HepG2 (cell line): Measurements from ENCODE around the gene C18orf54. TPM values are rescaled to one million over a fixed set of nuclear protein-coding genes. Genes with fewer than 3 reads are reported as not detected.

Source experiments
- CAMTA2 ChIP-seq: sonication (generic); formaldehyde crosslinking; IDR thresholded peaks from 2 replicates; pipeline ENCODE4 v1.4.0; 2020; ENCODE audit warnings: mild to moderate bottlenecking, missing genetic modification reagents, borderline replicate concordance
- HCFC1 ChIP-seq: fragments of 150-350 bp; IDR thresholded peaks from 2 replicates; pipeline ENCODE4 v1.6.1; 2014; ENCODE audit warnings: low read depth, low read length
- KMT2A ChIP-seq: sonication (generic); formaldehyde crosslinking; IDR thresholded peaks from 2 replicates; pipeline ENCODE4 v1.4.0; 2020; ENCODE audit warnings: missing genetic modification reagents
- MBNL3 ChIP-seq: fragments of 250-450 bp; sonication (Bioruptor Pico); conservative IDR thresholded peaks from 2 replicates; pipeline ENCODE4 v1.8.0; 2022; ENCODE audit warnings: mild to moderate bottlenecking, inconsistent platforms
- NFE2 ChIP-seq: sonication (generic); formaldehyde crosslinking; IDR thresholded peaks from 2 replicates; pipeline ENCODE4 v1.4.0; 2020; ENCODE audit warnings: missing genetic modification reagents
- NONO ChIP-seq, 2 experiments: fragments of 450-650 bp in 1 of 2; sonication (generic) in 1 of 2; formaldehyde crosslinking in 1 of 2; IDR thresholded peaks in 1 of 2; conservative IDR thresholded peaks in 1 of 2; 2 replicates each; pipeline versions ENCODE4 v1.6.1 to v1.8.0; 2017 to 2022; ENCODE audit warnings: mild to moderate bottlenecking in 1 of 2, missing genetic modification reagents in 1 of 2, moderate library complexity in 1 of 2
- PAWR ChIP-seq: sonication (generic); formaldehyde crosslinking; IDR thresholded peaks from 2 replicates; pipeline ENCODE4 v1.4.0; 2020; ENCODE audit warnings: missing genetic modification reagents, mild to moderate bottlenecking, borderline replicate concordance
- RFXAP ChIP-seq: sonication (generic); formaldehyde crosslinking; IDR thresholded peaks from 2 replicates; pipeline ENCODE4 v1.4.0; 2020; ENCODE audit warnings: missing genetic modification reagents, borderline replicate concordance
- SNAPC2 ChIP-seq: sonication (generic); formaldehyde crosslinking; IDR thresholded peaks from 2 replicates; pipeline ENCODE4 v1.8.1; 2022; ENCODE audit warnings: mild to moderate bottlenecking, missing genetic modification reagents
- SOX6 ChIP-seq, 2 experiments: fragments of 450-650 bp in 1 of 2; sonication (generic) in 1 of 2; formaldehyde crosslinking in 1 of 2; IDR thresholded peaks; 2 replicates each; pipeline versions ENCODE4 v1.4.0 to v1.6.1; 2017 to 2020; ENCODE audit warnings: antibody characterized with exemption in 1 of 2, mild to moderate bottlenecking in 1 of 2, missing genetic modification reagents in 1 of 2
- SUZ12 ChIP-seq: fragments of 150-350 bp; IDR thresholded peaks from 2 replicates; pipeline ENCODE4 v1.6.1; 2014; ENCODE audit warnings: low read depth, low read length
- ZBTB38 ChIP-seq: sonication (generic); formaldehyde crosslinking; IDR thresholded peaks from 2 replicates; pipeline ENCODE4 v1.5.1; 2020; ENCODE audit warnings: mild to moderate bottlenecking, missing genetic modification reagents
- ZBTB7A ChIP-seq: sonication (generic); formaldehyde crosslinking; IDR thresholded peaks from 2 replicates; pipeline ENCODE4 v1.8.0; 2022; ENCODE audit warnings: mild to moderate bottlenecking, missing genetic modification reagents
- ZIK1 ChIP-seq: sonication (generic); formaldehyde crosslinking; IDR thresholded peaks from 2 replicates; pipeline ENCODE4 v1.5.0; 2020; ENCODE audit warnings: mild to moderate bottlenecking, low read depth, missing genetic modification reagents, borderline replicate concordance
- ZNF75D ChIP-seq: sonication (generic); formaldehyde crosslinking; IDR thresholded peaks from 2 replicates; pipeline ENCODE4 v1.8.1; 2023; ENCODE audit warnings: missing genetic modification reagents, mild to moderate bottlenecking, borderline replicate concordance
- polyA plus RNA-seq, 8 experiments: library from polyadenylated mRNA; depleted of rRNA in 3 of 8; stranded (reverse) in 7 of 8; unstranded in 1 of 8; fragments of >200 nt; fragmentation: Illumina TruSeq in 4 of 8; extraction: Trizol in 4 of 8; gene quantifications; 2 replicates each; pipeline versions ENCODE4 v1.2.1 to v1.2.3, GENCODE V29; 2011 to 2016; ENCODE audit warnings: low read depth in 4 of 8, missing spikeins in 1 of 8, mixed read lengths in 1 of 8; ENCODE audit not compliant: insufficient read depth in 1 of 8
- total RNA-seq, 5 experiments: library from RNA; depleted of rRNA; stranded (reverse); fragments of >200 nt; fragmentation: Illumina TruSeq; extraction: Trizol; gene quantifications; 2 replicates each; pipeline ENCODE4 v1.2.3, GENCODE V29; 2016; ENCODE audit warnings: low read depth in 1 of 5
- TF ChIP-seq, protein P1 (sequence below): sonication (generic); formaldehyde crosslinking; IDR thresholded peaks from 2 replicates; pipeline ENCODE4 v1.4.0; 2020; ENCODE audit warnings: missing genetic modification reagents, borderline replicate concordance
- TF ChIP-seq, protein P2 (sequence below): sonication (generic); formaldehyde crosslinking; IDR thresholded peaks from 2 replicates; pipeline ENCODE4 v1.5.0; 2020; ENCODE audit warnings: missing genetic modification reagents
- TF ChIP-seq, protein P3 (sequence below): sonication (generic); formaldehyde crosslinking; IDR thresholded peaks from 2 replicates; pipeline ENCODE4 v1.5.0; 2020; ENCODE audit warnings: mild to moderate bottlenecking, missing genetic modification reagents, moderate library complexity
- TF ChIP-seq, protein P4 (sequence below): sonication (generic); formaldehyde crosslinking; IDR thresholded peaks from 2 replicates; pipeline ENCODE4 v1.5.0; 2020; ENCODE audit warnings: missing genetic modification reagents, mild to moderate bottlenecking, borderline replicate concordance
- TF ChIP-seq, protein P5 (sequence below): IDR thresholded peaks from 2 replicates; pipeline ENCODE4 v1.6.1; 2018; ENCODE audit warnings: missing genetic modification reagents

The C18orf54 gene
- total and polyA plus RNA-seq, 2 of the 13 experiments (the other 11 are each of a cell fraction or from before 2014, with no cell fraction given), result 1.8 to 2.5 TPM

DNA sequence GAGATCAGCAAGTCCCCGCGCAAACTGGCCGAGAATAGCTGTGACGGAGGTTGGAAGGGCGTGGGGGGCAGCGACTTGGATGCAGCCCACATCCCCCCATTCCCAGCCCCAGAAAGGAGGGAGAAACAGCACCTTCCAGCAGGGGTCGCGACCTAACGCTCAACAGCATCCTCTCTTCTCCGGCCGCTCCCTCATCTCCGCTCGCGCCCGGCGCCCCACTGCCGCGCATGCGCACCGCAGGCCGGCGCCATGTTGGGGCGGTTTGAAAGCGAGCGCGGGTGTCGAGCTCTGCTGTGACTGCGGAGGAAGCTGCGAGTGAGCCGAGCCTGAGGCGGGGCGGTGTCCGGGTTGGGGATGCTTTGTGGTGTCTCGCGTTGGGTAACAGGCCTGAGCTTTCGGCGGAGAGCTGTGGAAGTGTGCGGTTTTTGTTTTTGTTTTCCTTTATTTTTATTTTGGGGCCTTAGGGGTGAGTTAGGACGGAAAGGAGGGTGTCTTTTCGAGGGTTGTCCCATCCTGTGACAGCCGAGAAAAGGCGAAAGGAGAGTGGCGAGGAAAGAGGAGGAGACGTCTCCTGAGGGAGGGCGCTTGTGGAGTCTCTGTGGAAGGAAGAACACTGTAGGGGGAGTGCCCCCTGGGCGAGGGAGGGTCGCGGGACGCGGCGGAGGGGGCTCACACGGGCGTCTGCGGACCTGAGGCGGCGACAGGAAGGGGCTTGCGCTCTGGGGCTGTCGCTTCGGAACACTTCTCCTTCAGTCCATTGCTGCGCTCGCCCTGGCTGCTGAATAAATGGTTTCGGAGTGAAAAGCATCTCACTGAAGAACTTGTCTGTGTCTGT, at the start of gene C18orf54, which contains the start of gene STARD6 (continued):
- TF ChIP-seq, protein P1, sequence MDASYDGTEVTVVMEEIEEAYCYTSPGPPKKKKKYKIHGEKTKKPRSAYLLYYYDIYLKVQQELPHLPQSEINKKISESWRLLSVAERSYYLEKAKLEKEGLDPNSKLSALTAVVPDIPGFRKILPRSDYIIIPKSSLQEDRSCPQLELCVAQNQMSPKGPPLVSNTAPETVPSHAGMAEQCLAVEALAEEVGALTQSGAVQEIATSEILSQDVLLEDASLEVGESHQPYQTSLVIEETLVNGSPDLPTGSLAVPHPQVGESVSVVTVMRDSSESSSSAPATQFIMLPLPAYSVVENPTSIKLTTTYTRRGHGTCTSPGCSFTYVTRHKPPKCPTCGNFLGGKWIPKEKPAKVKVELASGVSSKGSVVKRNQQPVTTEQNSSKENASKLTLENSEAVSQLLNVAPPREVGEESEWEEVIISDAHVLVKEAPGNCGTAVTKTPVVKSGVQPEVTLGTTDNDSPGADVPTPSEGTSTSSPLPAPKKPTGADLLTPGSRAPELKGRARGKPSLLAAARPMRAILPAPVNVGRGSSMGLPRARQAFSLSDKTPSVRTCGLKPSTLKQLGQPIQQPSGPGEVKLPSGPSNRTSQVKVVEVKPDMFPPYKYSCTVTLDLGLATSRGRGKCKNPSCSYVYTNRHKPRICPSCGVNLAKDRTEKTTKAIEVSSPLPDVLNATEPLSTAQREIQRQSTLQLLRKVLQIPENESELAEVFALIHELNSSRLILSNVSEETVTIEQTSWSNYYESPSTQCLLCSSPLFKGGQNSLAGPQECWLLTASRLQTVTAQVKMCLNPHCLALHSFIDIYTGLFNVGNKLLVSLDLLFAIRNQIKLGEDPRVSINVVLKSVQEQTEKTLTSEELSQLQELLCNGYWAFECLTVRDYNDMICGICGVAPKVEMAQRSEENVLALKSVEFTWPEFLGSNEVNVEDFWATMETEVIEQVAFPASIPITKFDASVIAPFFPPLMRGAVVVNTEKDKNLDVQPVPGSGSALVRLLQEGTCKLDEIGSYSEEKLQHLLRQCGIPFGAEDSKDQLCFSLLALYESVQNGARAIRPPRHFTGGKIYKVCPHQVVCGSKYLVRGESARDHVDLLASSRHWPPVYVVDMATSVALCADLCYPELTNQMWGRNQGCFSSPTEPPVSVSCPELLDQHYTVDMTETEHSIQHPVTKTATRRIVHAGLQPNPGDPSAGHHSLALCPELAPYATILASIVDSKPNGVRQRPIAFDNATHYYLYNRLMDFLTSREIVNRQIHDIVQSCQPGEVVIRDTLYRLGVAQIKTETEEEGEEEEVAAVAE (CRISPR knock-in tag), result no peak
- no peak for TF ChIP-seq NFE2
- no peak for TF ChIP-seq HCFC1
- TF ChIP-seq SUZ12, result no peak
- no peak for TF ChIP-seq ZBTB38 (CRISPR knock-in tag)
- TF ChIP-seq ZBTB7A (CRISPR knock-in tag), result no peak
- no peak for TF ChIP-seq ZNF75D (CRISPR knock-in tag)
- TF ChIP-seq, protein P2, sequence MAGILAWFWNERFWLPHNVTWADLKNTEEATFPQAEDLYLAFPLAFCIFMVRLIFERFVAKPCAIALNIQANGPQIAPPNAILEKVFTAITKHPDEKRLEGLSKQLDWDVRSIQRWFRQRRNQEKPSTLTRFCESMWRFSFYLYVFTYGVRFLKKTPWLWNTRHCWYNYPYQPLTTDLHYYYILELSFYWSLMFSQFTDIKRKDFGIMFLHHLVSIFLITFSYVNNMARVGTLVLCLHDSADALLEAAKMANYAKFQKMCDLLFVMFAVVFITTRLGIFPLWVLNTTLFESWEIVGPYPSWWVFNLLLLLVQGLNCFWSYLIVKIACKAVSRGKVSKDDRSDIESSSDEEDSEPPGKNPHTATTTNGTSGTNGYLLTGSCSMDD (CRISPR knock-in tag), result no peak
- TF ChIP-seq, protein P3, sequence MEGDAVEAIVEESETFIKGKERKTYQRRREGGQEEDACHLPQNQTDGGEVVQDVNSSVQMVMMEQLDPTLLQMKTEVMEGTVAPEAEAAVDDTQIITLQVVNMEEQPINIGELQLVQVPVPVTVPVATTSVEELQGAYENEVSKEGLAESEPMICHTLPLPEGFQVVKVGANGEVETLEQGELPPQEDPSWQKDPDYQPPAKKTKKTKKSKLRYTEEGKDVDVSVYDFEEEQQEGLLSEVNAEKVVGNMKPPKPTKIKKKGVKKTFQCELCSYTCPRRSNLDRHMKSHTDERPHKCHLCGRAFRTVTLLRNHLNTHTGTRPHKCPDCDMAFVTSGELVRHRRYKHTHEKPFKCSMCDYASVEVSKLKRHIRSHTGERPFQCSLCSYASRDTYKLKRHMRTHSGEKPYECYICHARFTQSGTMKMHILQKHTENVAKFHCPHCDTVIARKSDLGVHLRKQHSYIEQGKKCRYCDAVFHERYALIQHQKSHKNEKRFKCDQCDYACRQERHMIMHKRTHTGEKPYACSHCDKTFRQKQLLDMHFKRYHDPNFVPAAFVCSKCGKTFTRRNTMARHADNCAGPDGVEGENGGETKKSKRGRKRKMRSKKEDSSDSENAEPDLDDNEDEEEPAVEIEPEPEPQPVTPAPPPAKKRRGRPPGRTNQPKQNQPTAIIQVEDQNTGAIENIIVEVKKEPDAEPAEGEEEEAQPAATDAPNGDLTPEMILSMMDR (CRISPR knock-in tag), result peak; percentile 86
- TF ChIP-seq NONO (IDR thresholded peaks at IDR 0.05), result no peak
- peak; percentile 78; the same call in 1 of the 2 replicates for TF ChIP-seq NONO (CRISPR knock-in tag; conservative IDR thresholded peaks at IDR 0.05)
- TF ChIP-seq, protein P4, sequence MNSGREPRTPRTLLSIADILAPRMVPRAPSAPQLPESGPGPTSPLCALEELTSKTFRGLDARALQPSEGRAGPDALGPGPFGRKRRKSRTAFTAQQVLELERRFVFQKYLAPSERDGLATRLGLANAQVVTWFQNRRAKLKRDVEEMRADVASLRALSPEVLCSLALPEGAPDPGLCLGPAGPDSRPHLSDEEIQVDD, result no peak
- TF ChIP-seq ZIK1 (CRISPR knock-in tag), result no peak
- TF ChIP-seq KMT2A, result peak; percentile 91
- no peak for TF ChIP-seq MBNL3 (CRISPR knock-in tag)
- no peak for TF ChIP-seq CAMTA2
- TF ChIP-seq PAWR (CRISPR knock-in tag), result no peak
- TF ChIP-seq, protein P5, sequence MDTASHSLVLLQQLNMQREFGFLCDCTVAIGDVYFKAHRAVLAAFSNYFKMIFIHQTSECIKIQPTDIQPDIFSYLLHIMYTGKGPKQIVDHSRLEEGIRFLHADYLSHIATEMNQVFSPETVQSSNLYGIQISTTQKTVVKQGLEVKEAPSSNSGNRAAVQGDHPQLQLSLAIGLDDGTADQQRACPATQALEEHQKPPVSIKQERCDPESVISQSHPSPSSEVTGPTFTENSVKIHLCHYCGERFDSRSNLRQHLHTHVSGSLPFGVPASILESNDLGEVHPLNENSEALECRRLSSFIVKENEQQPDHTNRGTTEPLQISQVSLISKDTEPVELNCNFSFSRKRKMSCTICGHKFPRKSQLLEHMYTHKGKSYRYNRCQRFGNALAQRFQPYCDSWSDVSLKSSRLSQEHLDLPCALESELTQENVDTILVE (CRISPR knock-in tag), result peak; percentile 47; the same call in 1 of the 2 replicates
- TF ChIP-seq SNAPC2 (CRISPR knock-in tag), result no peak
- TF ChIP-seq SOX6 (IDR thresholded peaks at IDR 0.05), result no peak
- TF ChIP-seq SOX6 (CRISPR knock-in tag; IDR thresholded peaks at IDR 0.05), result peak; percentile 29; the same call in 1 of the 2 replicates
- peak; percentile 26; the same call in 1 of the 2 replicates for TF ChIP-seq RFXAP (CRISPR knock-in tag)
